NCI-H345 treated with DMSO at 0.1 percent for 48 hours (cell line): Measurements from ENCODE around the gene FXYD6.
"Not testable (repeated sequence)": the region's sequence is repeated elsewhere in the genome, so short reads cannot be mapped to it uniquely, and the experiment has no call there.

Experiments used
- DNase-seq: peaks from one replicate; lab custom pipeline; 2025; ENCODE audit not compliant: unreplicated experiment; lab: John Stamatoyannopoulos, UW

Gene FXYD6

DNA sequence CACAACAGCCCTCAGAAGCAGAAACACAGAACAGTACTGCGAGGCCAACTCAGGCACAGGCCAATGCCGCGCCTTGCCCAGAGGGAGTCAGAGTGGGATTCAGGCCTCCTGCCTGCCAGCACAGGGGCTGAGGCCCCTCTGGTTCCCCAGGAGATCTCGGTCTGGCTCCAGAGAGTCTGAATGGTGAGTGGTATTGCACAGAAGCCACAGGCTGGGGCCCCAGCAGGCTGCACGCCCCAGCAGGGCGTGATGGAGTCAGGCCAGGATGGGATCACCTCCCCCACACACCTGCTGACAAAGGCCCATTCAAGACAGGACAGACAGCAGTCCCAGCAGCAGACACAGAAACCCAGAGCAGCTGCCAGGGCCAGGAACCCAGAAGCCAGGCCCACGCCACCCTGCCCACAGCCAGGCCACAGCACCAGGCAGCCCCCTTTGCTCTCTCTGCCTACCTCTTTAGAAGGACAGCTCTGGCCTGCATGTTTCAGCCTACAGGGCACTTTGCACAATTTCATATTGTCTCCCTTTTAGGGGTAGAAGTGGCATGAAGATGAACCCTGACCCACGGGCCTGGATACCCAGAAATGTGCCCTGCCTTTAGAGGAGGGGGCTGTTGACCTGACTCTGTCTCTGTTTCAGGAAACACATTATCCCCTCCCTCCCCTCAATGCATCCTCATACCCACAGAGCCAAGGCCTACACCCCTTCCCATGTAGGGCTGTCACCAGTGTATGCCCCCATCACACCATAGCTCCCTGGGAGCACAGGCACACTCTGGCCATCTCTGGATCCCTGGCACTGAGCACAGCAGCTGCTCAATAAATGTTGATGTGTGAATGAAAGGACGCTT, 6.1 kb downstream of the FXYD6 start:
- DNase-seq = peak; percentile 79

DNA sequence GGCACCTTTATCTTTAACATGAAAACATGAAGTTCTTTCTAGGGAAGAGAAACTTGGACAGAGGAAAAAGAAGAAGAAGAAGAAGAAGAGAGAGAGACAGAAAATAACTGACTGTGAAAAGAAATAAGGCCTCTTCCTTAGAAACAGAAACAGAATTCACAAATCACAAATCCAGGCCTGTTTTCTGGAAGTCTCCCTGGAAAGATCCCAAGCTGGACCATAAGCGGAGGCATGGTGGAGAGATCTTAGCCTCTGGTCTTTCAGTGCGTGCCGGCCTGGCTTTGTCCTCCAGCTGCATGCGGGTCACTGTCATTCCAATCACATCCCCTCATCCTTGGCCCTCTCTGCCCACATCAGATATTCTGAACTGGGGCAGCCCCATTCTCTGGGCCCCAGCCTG, 6.9 kb downstream of the FXYD6 start:
- DNase-seq = no peak

DNA sequence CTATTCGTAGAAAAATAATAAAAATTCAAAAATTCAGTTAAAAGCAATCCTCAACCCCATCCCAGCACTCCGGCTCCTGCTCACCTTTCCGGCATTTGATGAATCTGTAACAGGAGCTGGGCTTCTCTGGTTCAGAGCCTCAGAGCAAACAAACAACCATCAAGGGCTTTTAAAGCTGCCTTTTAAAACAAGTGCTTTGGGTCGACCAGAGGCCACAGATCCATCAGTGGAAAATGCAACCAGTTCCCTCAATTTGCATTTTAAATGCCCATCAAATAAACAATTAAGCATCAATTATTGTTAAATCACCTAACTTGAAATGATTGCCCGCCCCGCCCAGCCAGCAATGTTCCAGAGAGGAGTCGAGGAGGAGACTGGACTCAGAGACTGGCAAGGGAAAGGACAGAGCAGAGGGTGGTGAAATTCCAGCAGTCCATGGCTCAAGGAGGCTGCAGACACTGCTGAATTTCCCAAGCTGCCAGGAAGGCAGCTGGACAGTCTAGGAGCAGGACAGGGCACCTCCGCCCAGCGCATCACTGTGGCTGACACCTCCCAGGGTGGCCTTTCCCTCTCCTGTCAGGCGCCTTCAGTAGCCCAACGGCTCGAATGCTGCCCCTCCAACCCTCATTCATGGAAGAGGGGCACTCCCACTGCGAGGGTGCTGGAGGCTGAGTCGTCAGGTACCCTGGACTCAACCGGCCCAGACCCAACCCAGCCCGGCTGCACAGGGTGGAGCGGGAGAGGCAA, 7.5 kb downstream of the FXYD6 start:
- DNase-seq = peak; percentile 34

DNA sequence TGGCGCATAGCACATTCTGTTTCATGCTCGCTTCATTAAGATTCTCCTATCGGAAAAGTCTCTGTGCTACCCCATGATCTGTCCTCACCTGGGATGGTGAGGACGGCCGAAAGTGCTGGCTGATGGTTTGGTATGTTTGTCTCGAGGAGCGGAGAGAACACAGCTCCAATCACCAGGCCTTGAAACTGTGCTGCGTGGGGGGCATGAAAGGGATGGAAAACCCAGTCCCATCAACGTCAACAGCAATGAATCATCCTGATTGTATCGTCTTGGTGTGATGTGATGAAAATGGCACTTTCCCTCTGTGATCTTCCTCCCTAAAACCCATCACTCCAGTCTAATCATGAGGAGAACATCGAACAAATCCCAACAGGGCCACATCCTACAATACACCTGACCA, 8.4 kb downstream of the FXYD6 start:
- DNase-seq = no peak

DNA sequence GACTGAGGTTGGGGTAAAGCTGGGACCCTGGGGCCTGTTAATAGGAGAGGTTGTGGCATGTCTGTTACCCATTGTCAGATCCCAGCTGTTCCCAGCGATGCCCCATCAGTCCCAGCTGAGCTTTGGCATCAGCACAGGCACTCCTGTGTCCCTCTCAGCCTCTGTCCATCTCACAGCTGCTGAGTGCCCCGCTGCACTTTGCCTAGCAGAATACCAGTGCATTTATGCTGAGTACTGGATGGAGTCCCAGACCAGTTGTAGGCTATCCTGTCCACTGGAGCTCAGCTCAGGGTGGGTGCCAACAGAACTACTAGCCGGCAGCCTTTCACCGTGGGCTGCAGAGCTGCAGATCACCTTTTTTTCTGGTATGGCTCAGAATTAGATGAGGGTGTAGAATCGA, 9.9 kb downstream of the FXYD6 start:
- DNase-seq = no peak

DNA sequence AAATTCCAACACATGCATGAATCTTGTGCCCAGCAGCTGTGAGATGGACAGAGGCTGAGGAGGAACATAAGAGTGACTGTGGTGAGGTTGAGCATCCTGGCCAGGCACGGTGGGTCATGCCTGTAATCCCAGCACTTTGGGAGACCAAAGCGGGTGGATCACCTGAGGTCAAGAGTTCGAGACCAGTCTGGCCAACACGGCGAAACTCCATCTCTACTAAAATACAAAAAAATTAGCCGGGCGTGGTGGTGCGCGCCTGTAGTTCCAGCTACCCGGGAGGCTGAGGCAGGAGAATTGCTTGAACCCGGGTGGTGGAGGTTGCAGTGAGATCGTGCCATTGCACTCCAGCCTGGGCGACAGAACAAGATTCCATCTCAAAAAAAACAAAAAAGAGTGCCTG, 10.9 kb downstream of the FXYD6 start:
- DNase-seq = not testable (repeated sequence)

DNA sequence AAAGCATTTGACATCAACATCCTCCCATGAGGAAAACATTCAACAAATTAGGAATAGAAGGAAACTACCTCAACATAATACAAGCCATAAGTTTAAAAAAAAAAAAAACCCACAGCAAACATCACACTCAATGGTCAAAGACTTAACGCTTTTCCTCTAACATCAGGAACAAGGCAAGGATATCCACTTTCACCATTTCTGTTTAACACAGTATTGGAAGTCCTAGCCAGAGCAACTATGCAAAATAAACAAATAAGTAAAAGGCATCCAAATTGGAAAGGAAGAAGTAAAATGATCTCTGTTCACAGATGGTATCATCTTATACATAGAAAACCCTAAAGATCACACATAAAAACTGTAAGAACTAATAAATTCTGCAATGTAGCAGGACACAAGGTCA, 13.1 kb downstream of the FXYD6 start:
- DNase-seq = no peak

DNA sequence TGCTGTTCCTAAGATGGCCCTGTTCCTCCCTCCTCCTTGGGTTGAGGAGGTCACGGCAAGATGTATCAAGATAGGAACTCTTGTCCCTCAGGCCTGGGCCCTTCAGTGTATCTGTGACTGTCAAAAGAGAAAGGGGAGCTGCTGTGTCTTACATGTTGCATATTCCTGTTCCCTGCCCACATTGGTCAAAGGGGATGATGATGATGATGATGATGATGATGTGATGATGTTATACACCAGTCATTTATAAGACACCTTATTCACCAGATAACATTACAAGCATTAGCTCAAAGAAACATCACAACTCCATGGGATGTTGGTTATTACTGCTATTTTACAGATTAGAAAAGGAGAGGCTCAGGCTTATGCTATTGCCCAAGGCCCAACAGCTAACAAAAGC, 13.7 kb downstream of the FXYD6 start:
- no peak for DNase-seq

DNA sequence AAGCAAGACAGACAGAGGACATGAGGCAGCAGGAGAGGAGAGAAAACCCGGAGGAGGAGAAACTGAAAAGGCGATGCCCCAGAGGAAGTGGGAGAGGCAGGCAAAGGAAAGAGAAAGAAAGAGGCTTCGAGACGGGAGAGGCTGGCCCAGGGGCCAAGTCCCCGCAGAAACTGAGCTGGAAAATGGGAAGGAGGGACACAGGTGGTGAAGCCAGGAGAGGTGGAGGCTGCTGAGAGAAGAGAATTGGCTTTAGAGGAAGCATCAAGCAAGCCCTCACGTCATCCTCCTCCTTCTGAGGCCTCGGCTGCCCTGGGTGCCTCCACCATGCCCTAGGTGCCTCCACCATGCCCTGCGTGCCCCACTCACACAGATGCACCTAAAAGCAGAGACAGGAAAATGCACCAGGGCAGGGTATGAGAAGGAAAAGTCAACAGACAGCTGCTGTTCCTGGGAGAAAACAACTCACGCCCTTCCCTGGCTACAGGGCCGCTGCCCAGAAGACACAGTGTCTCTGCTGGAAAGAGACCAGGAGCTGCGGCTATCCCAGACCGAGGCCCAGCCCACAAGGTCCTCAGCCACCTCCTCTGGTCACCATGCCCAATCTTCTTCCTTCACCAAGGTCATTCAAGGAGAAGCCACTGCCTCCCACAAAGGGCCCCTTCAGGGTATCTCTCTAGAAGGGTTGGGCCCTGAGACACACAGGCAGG, 14.3 kb downstream of the FXYD6 start:
- DNase-seq = no peak

DNA sequence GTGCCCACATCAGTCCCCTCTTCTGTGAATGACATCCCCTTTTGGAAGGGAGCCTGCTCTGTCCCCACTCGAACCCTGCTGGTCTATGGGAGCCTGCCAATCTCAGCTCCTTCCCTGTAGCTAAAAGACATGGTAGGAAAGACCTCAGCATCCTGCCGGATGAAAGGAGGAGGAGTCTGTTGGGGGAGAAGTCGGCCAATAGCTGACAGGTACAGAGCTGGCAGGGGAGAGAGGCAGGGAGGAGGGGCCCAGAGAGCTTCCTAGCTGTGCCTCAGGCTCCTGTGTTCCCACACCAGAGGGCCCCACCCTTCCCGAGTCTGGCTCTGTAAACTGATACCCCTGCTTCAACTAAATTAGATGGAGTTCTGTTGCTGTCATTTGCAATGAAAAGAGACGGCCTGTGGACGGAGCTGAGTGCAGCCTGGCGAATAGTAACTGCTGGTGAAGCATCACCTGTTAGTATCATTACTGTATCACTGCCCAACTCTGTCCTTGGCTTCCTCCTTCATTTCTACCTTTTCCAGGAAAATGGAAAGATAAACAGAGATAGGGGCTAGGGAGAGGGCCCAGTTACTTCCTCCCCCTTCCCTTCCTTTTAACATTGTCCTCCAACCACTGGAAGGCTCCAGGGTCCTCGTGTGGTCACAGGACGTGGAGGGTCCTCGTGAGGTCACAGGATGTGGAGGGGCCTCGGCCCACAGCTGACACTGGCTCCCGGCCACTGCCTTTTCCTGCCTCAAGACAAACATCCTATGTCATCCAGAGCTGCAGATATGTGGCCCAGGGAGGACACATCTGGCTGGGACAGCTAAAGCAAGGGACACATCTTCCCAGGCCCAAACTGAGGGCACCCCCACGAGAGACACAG, 15.1 kb downstream of the FXYD6 start:
- DNase-seq = peak; percentile 88

DNA sequence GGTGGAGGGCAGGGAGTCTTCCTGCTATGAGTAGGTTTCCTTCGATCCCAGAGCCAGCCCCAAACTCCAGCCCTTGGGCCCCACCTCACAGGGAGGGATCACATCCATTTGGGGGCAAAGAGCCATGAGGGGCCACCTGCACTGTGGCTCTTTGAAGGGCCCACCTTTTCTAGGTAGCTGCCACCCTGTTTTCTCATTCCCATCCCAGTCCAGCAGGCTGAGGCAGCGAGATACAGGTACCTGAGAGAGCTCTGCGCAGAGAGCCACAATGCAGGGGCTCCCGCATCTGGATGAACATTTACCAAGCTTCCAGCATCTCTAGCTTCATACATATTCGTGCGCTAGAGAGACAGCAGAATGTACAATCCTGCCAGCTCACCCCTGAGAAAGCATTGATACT, 16.3 kb downstream of the FXYD6 start:
- DNase-seq = no peak

DNA sequence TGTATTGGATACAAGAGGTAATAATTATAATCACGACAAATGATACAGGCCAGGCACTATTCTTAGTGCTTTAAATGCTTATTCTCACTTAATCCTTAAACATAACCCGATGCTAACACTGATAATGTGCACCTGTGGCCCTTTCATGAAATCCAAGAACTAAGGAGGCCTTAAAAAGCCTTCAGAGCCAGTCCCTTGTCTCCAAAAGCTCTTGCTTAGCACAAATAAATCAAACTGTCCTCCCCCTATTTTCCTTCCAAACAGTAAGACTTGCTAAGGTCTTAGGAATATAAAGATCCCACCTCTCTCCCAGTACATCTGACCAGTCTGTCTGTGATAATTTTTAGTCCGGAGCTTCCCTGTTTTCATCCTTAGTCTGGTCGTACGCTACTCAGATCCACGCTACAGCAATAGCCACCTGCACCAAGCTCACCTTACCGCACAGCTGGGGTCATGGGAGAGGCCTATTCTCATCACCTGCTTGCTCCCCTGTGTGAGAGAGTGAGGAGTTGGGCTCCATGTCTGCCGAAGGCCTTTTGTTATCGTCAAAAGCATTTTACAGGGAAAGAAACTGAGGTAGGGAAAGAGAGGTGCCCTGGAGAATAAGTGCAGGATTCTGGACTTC, 16.9 kb downstream of the FXYD6 start:
- peak; percentile 15 for DNase-seq

DNA sequence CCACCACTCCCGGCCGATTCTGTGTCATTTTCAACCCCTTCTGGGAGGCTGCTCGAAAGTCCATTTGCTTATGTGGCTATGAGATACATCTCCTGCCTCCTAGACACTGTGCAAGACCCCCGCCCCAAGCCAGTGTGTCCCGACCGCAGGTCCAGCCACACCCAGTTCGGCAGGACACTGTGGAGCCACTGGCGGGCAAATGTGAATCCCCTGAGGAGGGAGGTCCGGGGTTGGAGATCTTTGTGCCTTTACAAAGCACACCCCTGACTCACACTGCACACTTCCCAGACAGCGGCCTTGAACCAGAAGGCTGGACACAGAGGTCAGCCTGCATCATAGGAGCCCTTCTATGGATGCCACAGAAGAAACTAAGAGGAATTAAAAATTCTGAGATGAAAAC, 17.4 kb downstream of the FXYD6 start:
- DNase-seq = no peak

DNA sequence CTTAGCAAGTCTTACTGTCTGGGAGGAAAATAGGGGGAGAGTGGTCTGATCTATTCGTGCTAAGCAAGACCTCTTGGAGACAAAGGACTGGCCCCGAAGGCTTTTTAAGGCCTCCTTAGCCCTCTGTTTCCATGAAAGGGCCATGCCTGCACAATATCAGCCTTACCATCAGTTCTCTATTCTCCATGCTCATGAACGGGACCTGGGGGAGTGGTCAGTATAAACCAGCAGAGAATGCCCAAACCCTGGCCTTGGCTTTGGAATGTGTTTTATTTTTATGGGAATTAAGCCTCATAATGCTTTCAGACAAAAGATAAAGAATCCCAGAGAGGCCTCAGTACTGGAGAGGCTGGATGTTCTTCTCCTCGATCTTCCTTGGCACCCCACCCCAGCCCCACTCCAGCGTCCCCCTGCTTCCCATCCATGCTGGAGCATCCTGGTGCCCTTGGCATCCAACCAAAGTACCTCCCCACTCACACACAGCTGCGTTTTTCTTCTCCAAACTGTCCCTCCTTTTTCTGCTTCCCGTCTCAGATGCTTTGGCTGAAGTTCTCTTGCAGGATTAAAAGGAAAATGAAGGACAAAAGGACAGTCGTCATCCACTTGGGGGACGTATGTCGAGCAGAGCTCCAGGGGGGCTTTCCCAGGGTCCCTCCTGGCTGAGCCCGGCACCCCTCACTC, 18.6 kb downstream of the FXYD6 start:
- DNase-seq = no peak

DNA sequence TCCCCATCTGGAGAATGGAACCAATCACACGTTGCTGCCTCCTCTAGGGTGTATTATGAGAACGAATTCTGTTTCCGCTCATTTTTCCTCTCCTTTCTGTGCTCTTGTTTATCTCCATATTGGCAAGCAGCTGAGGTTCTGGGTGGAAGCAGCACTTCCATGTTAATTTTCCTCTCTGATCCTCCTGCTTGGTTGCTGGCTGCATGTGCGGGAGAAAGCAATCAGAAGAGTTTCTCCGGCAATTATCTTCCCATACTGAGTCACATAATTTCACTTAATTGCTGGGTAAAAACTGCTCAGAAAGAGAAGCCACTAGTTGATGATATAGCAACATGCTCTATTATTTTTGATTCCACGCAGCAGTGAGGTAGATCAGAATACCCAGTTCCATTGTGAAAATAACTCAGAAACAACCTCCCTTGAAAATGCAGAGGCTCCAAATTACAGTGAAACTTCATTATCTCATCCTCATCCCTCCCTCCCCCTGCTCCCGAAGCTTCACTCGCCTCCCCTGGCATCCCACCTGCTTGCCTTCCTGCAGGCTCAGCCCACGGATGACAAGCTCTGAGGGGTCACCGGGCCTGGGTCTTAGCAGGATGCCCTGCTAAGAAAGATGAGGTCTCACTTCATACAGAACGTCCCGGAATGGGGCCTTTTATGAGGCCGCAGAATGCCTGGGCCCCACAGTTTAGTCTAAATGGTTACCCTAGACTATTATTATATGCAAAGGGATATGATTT, 20.4 kb downstream of the FXYD6 start:
- no peak for DNase-seq

DNA sequence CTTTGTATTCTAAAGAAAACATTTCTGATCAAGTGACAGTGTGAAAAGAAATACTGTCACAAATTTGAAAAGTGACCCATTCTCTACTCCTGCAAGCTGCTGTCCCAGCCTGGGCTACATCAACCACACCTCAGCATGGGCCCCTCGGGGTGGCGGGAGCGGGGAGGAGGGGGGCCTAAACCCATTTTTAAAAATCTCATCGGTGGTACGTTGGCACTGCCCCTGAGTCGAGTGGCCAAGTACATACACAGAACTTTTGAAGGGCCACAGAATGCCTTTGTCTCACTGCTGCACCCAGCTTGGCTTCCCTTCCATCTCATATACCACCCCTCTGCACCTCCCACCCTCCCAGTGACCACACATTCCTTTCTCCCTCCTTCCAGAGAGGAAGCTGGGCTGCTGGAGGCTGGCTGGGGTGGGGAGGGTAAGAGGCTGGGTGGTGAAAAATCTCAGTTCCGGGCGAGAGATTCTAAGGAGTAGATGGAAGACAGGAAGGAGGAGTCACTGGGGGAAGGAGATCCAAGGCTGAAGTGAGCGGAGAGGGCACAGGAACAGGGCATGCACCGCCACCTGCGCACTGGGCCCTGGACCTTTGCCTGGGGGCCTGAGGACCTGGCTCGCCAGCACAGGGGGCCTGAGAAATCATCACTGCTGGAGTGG, 21.1 kb downstream of the FXYD6 start:
- DNase-seq = no peak

DNA sequence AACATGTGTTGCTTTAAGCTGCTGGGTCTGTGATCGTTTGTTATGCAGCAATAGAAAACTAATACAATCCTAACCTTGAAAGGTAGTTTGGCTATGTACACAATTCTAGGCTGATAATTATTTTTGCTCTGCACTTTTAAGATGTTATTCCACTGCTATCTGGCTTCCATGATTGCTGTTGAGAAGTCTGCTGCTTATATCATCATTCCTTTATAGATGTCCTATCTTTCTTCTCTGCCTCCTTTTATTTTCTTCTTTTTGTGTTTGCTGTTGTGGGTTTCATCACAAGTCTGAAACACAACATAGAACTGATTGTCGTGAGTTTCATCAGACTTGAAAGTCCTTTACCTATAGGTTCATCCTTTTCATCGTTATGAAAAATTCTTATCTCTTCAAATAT, 24.1 kb downstream of the FXYD6 start:
- DNase-seq = no peak

DNA sequence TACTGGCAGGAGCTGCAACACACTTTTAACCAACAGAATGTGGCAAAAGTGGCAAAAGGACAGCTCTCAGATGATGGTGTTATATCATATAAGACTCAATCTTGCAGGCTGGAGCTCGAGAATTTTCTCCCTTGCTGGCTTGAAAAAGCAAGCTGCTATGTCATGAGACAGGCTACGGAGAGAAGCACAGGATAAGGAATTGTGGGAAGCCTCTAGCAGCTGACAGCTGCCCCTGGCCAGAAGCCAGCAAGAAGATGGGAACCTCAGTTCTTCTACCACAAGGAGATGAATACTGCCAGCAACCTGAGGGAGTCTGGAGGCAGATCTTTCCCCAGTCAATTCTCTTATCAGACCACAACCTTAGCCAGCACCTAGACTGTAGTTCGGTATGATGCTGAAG, 24.6 kb downstream of the FXYD6 start:
- no peak for DNase-seq

DNA sequence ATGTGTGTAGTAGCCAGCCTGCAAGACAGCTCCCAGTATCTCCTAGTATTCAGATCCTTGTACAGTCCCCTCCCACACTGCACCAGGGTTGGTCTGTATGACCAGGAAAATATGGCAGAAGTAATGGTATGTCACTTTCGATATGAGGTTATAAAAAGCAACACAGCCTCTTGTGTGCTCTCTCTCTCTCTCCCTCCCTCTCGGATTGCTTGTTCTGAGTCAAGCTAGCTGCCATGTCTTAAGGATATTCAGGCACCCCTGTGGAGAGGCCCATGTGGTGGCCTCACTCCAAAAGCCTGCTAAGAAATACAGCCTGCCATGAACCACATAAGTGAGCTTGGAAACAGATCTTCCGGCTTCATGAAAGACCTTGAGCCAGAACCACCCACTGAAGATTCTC, 25.4 kb downstream of the FXYD6 start:
- DNase-seq = no peak
